ENCODE results near the gene ALG13.
"Not testable (repeated sequence)": the region's sequence is repeated elsewhere in the genome, so short reads cannot be mapped to it uniquely, and the experiment has no call there.

The ALG13 gene

DNA sequence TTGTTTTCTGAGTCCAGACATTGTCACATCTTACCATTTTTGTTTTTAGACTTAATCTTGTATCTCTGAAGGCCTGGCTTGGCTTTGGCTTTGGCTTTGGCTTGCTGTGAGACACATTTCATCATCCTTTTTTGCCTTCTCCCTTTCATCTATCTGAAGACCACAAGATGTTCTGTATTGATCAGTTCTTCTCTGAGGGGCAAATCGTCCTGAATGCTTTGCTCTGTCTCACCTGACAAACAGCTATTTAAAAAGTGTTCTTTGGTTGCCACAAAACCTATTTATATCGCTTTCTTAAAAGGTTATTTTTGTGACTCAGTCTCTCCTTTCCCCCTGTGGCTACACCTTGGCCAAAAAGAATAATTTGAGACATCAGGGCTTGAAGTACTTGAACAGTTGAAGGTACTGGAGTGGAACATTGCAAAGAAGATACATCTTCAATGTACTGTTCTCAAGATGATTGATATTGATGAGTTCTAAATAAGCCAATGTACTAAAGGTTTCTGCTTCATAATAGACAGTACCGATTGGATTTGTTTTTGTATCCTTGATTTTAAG, 80.7 kb downstream of the ALG13 start:
- DNase-seq, result no peak

DNA sequence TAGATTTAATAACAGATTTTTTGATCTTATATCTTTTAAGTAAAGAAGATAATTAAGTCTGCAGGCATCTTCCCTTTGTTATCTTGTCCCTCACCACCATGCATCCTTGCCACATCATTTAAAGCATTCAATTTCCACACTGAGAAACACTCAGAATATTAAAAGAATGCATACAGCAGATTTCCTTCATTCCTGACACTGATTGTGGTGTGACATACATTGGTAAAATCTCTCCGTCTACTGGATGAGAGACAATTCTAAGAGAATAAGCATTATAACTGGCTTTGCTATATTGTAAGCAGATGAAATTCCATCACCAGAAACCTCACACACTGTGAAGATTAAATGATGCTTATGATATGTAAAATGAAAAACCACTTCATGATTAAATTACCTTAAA, 97.6 kb downstream of the ALG13 start:
- no peak for DNase-seq

DNA sequence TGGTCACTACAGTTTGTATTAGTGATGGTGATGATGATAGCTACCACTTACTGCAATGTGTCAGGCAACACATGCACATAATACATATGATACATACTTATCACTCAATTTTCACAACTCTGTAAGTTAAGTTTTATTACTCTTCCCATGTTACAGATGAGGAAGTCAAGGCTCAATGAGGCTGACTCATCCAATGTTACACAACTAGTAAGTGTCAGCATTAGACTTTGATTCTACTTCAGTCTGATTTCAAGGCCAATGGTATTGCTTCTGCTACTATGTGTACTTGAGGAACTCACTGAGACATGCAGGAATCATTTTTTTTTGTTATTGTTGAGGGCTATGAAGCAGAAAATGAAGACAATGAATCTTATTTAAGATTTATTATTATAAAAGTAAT, 98.6 kb downstream of the ALG13 start:
- DNase-seq, result peak; percentile 16

DNA sequence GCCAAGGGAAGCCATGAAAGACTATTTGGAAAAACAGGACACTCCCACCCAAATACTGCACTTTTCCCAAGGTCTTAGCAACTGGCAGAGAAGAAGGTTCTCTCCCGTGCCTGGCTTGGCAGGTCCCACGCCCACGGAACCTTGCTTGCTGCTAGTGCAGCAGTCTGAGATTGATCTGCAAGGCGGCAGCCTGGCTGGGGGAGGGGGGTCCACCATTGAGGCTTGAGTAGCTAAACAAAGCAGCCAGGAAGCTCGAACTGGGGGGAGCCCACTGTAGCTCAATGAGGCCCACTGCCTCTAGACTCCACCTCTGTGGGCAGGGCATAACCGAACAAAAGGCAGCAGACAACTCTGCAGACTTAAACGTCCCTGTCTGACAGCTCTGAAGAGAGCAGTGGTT, 103.7 kb downstream of the ALG13 start:
- DNase-seq, result no peak

DNA sequence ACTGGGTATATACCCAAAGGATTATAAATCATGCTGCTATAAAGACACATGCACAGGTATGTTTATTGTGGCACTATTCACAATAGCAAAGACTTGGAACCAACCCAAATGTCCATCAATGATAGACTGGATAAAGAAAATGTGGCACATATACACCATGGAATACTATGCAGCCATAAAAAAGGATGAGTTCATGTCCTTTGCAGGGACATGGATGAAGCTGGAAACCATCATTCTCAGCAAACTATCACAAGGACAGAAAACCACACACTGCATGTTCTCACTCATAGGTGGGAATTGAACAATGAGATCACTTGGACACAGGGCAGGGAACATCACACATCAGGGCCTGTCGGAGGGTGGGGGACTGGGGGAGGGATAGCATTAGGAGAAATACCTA, 109.1 kb downstream of the ALG13 start:
- DNase-seq, result not testable (repeated sequence)

All from hematopoietic multipotent progenitor cell treated with erythropoietin and hydrocortisone succinate and interleukin-3 and kit ligand, for 4 days (in vitro differentiated cells).